ENCODE data around the gene C20orf204. TPM values are rescaled to one million over a fixed set of nuclear protein-coding genes. Genes with fewer than 3 reads are reported as not detected.
"Not testable (repeated sequence)": the region's sequence is repeated elsewhere in the genome, so short reads cannot be mapped to it uniquely, and the experiment has no call there.

The C20orf204 gene
- total RNA-seq, 3 donors from 2014 or later: 2.6 to 3.9 (median 3.2) TPM

DNA sequence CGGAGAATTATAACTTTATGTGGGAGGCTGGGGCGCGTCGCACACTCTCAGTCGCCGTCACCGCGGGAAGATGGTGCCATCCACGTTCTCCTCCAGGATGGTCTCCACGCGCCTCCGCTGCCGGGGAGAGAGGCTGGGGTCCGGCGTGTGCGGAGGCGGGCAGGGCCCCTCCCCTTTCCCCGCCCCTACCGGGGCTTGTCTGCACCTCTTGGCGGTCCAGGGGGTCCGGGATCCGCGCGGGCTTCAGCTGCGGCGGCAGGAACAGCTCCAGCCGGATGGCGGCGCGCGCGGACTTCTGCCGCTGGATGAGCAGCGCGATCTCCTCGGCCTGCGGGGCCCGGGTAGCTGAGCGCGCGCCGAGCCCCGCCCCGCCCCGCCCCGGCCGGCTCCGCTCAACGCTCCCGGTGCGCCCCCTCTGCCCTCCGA is 47.4 kb downstream of the C20orf204 start:
- DNase-seq: peak; percentile 61
- Mint-ChIP-seq H3K27me3 (ENCODE audit: low read depth) (peaks cover 2% of the 10 kb centered on the region), H3K4me1 (ENCODE audit: low read depth) (peaks cover 26% of the 10 kb centered on the region), H3K4me3 (peak overlapping the region; percentile 75), H3K36me3 (ENCODE audit: insufficient read depth) (no peaks in the 10 kb centered on the region), H3K9me3 (peaks cover 4% of the 10 kb centered on the region)
- ATAC-seq: peak; percentile 62 to 63

DNA sequence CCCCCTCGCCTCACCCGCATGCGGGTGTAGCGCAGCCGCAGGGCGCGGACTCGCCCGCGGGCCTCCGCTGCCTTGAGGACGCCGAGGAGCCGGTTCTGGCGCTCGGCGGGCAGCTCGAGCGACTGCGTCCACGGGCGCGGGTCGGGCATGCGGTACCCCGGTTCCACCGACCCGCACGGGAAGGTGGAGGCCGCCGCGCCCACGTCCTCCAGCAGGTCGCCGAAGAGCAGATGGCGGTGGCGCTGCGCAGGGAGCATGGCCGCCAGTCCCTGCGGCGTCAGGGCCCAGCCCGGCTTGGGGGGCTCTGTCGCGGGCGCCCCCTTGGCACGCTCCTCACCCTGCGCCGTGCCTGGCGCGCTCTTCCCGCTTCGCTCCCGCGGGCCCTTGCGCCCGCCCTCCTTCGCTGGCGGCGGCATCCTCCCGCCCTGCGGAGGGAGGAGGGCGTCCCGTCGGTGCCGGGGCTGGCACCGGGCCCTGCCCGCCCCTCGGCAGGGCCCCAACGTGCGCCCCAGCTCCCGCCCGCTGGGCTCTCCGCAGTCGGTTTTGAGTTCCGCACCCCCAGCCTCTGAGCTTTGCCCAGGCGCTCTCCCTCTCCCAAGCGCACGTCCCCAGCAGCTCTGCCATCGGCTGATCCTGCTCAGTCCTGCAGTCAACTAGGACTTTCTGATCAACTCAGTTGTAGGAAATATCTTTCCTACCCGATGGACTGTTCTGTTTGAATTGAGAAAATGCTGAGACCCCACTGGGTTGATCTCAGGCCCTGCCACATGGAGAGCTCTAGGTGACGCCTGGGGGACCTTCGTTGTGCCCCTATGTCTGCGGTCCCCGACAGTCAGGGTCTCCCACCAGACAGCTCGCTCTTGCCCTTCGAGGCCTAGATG is 48.1 kb downstream of the C20orf204 start, which contains the start of gene LKAAEAR1:
Gene LKAAEAR1, minus strand, starts transcription at position 595 of the 881 bp plus-strand sequence. Its CDS starts 179 bp downstream, at position 416.
- Mint-ChIP-seq H3K9me3 (peaks cover 4% of the 10 kb centered on the region), H3K27me3 (ENCODE audit: low read depth) (peaks cover 2% of the 10 kb centered on the region), H3K4me1 (ENCODE audit: low read depth) (peaks cover 20% of the 10 kb centered on the region), H3K36me3 (ENCODE audit: insufficient read depth) (no peaks in the 10 kb centered on the region), H3K4me3 (peak within 1 kb of the TSS; percentile 75)
- peak; percentile 4 to 11 for ATAC-seq
- no peak for DNase-seq

DNA sequence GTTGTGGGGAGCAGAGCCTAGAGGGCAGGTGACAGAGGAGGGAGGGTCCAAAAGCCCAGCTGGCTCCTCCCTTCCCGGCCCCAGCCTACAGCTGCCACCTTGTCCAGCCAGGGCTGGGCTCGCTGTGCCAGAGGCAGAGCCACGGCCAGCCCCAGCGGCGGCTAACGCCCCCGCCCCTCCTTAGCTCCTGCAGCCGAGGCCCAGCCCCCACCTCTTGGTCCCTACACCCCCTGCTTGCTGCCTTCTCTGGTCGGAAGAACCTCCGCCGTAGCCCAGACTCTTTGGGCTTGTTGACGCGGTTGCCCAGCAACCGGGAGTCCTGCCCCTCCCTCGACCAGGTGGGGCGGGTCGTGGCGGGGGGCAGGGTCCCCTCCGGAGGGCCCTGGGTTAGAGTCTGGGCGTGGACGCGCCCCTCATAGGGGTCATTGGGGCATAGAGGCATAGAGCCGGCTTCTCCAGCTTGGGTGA is 48.7 kb downstream of the C20orf204 start:
- ATAC-seq (no peak), DNase-seq (no peak)
- H3K27me3 Mint-ChIP-seq (ENCODE audit: low read depth): peaks cover 2% of the 10 kb centered on the region
- peak overlapping the region; percentile 73 for H3K4me3 Mint-ChIP-seq
- no peaks in the 10 kb centered on the region for H3K36me3 Mint-ChIP-seq (ENCODE audit: insufficient read depth)
- H3K4me1 Mint-ChIP-seq (ENCODE audit: low read depth): peaks cover 19% of the 10 kb centered on the region
- H3K9me3 Mint-ChIP-seq: peaks cover 4% of the 10 kb centered on the region

DNA sequence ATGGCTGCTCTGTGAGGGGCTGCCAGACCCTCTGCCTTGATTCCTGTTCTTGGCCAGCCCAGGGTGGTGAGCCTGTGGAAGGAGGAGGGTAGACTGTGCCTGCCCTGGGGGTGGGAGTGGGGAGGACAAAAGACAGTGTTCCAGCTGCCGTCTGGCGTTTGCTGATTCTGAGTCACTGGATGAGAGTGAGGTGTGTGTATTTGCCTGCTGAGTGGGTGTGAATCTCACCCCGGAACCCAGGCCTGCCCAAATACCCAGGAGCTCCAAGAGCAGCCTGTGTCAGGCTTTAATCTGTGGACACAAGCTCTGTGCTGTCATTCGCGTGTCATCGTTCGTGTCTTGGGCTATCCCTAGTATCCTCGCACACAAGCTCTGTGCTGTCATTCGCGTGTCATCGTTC is 50.8 kb downstream of the C20orf204 start:
- ATAC-seq (no peak), DNase-seq (no peak)
- Mint-ChIP-seq H3K27me3 (ENCODE audit: low read depth) (peaks cover 2% of the 10 kb centered on the region), H3K9me3 (peaks cover 4% of the 10 kb centered on the region), H3K4me1 (ENCODE audit: low read depth) (peaks cover 12% of the 10 kb centered on the region), H3K4me3 (no peak overlapping the region), H3K36me3 (ENCODE audit: insufficient read depth) (no peaks in the 10 kb centered on the region)

DNA sequence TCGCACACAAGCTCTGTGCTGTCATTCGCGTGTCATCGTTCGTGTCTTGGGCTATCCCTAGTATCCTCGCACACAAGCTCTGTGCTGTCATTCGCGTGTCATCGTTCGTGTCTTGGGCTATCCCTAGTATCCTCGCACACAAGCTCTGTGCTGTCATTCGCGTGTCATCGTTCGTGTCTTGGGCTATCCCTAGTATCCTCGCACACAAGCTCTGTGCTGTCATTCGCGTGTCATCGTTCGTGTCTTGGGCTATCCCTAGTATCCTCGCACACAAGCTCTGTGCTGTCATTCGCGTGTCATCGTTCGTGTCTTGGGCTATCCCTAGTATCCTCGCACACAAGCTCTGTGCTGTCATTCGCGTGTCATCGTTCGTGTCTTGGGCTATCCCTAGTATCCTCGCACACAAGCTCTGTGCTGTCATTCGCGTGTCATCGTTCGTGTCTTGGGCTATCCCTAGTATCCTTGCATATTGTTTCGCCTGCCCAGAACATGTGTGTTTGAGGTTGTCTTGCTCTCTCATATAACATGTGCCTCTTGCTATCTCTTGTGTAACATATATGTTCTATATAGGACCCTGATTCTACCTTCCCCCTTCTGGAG is 51.3 kb downstream of the C20orf204 start:
- H3K9me3 Mint-ChIP-seq; H3K36me3 Mint-ChIP-seq (ENCODE audit: insufficient read depth); H3K27me3 Mint-ChIP-seq (ENCODE audit: low read depth): not testable (repeated sequence)

DNA sequence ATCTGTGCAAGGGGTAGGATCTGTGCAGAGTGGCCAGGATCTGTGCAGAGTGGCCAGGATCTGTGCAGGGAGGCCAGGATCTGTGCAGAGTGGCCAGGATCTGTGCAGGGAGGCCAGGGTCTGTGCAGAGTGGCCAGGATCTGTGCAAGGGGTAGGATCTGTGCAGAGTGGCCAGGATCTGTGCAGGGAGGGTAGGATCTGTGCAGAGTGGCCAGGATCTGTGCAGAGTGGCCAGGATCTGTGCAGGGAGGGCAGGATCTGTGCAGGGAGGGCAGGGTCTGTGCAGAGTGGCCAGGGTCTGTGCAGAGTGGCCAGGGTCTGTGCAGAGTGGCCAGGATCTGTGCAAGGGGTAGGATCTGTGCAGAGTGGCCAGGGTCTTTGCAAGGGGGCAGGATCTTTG is 52.6 kb downstream of the C20orf204 start:
- H3K4me3 Mint-ChIP-seq; H3K4me1 Mint-ChIP-seq (ENCODE audit: low read depth); H3K36me3 Mint-ChIP-seq (ENCODE audit: insufficient read depth); ATAC-seq; H3K9me3 Mint-ChIP-seq; H3K27me3 Mint-ChIP-seq (ENCODE audit: low read depth); DNase-seq: not testable (repeated sequence)

More for the DNA sequence above, 51.3 kb downstream of the C20orf204 start:
- not testable (repeated sequence) for DNase-seq, ATAC-seq, H3K4me3 Mint-ChIP-seq
- H3K4me1 Mint-ChIP-seq (ENCODE audit: low read depth): peaks cover 11% of the 10 kb centered on the region

Other genes starting within 250 kb of the C20orf204 start
- 1 to 10 TPM in 2 of 3 donors, under 1 TPM in 1; 0.89 to 3.8 (median 2.2) TPM for gene ZBTB46, start 204.9 kb upstream of the C20orf204 start, total RNA-seq
- not detected for gene ABHD16B, start 174.7 kb upstream of the C20orf204 start, total RNA-seq
- 10 to 100 TPM; 87.4 to 95.0 (median 89.3) TPM for gene TPD52L2, start 170.9 kb upstream of the C20orf204 start, total RNA-seq
- gene DNAJC5, start 141.1 kb upstream of the C20orf204 start, total RNA-seq: 10 to 100 TPM; 37.2 to 38.5 (median 37.8) TPM
- 10 to 100 TPM; 48.8 to 59.4 (median 56.6) TPM for gene UCKL1, start 79.8 kb upstream of the C20orf204 start, total RNA-seq
- 10 to 100 TPM; 19.8 to 21.0 (median 20.2) TPM for gene ZNF512B, start 66.3 kb upstream of the C20orf204 start, total RNA-seq
- gene SAMD10, start 56.5 kb upstream of the C20orf204 start, total RNA-seq: 10 to 100 TPM; 14.6 to 17.4 (median 16.8) TPM
- 100 to 1,000 TPM in 1 of 3 donors, 10 to 100 TPM in 2; 95.9 to 101 (median 98.7) TPM for gene PRPF6, start 55.0 kb upstream of the C20orf204 start, total RNA-seq
- gene SOX18, start 13.5 kb downstream of the C20orf204 start, total RNA-seq: under 1 TPM; 0.13 to 0.24 (median 0.24) TPM
- 10 to 100 TPM; 10.5 to 17.3 (median 11.5) TPM for gene TCEA2, start 27.0 kb downstream of the C20orf204 start, total RNA-seq
- gene RGS19, start 43.3 kb downstream of the C20orf204 start, total RNA-seq: 10 to 100 TPM; 41.7 to 49.0 (median 47.0) TPM
- gene OPRL1, start 43.9 kb downstream of the C20orf204 start, total RNA-seq: under 1 TPM in 2 of 3 donors, not detected in 1; 0.05 to 0.11 TPM
- under 1 TPM; 0.30 to 0.47 (median 0.38) TPM for gene LKAAEAR1, start 48.2 kb downstream of the C20orf204 start, total RNA-seq
- not detected for gene NPBWR2, start 71.4 kb downstream of the C20orf204 start, total RNA-seq
- gene MYT1, start 128.3 kb downstream of the C20orf204 start, total RNA-seq: not detected
- 10 to 100 TPM; 20.4 to 24.4 (median 21.2) TPM for gene PCMTD2, start 219.6 kb downstream of the C20orf204 start, total RNA-seq